Astrocyte (in vitro differentiated cells and primary cell): ENCODE results near the gene GCDH. TPM values are rescaled to one million over a fixed set of nuclear protein-coding genes. Genes with fewer than 3 reads are reported as not detected.

Experiments used
- DNase-seq: peaks from one replicate; pipeline ENCODE4 v3.0.0-alpha.2; 2010; ENCODE audit warnings: low read depth
- FAIRE-seq: peaks from 2 replicates; lab custom pipeline; 2011; peaks lifted over from hg19 to GRCh38; lab: Jason Lieb, UNC
- H2AFZ ChIP-seq: 2 replicates; pipeline ENCODE4 v1.6.0; 2012; ENCODE audit warnings: low read depth, low read length, inconsistent platforms
- H3K27ac ChIP-seq: 2 replicates; pipeline ENCODE4 v1.5.1; 2011; ENCODE audit warnings: low read depth, low read length, inconsistent platforms
- H3K27me3 ChIP-seq: 2 replicates; pipeline ENCODE4 v1.6.0; 2011; ENCODE audit warnings: low read length, inconsistent platforms; ENCODE audit not compliant: insufficient read depth
- H3K36me3 ChIP-seq: 2 replicates; pipeline ENCODE4 v1.5.1; 2011; ENCODE audit warnings: low read length, inconsistent platforms; ENCODE audit not compliant: insufficient read depth
- H3K4me1 ChIP-seq: 2 replicates; pipeline ENCODE4 v1.5.1; 2011; ENCODE audit warnings: low read length, inconsistent platforms; ENCODE audit not compliant: insufficient read depth
- H3K4me2 ChIP-seq: 2 replicates; pipeline ENCODE4 v1.6.0; 2012; ENCODE audit warnings: low read length, inconsistent platforms
- H3K4me3 ChIP-seq: 2 replicates; pipeline ENCODE4 v1.5.1; 2011; ENCODE audit warnings: low read depth, mild to moderate bottlenecking, low read length, inconsistent platforms; ENCODE audit not compliant: insufficient read depth
- H3K79me2 ChIP-seq: 2 replicates; pipeline ENCODE4 v1.6.0; 2012; ENCODE audit warnings: mild to moderate bottlenecking, low read length, inconsistent platforms; ENCODE audit not compliant: insufficient read depth
- H3K9ac ChIP-seq: 2 replicates; pipeline ENCODE4 v1.6.0; 2012; ENCODE audit warnings: mild to moderate bottlenecking, low read length, inconsistent platforms
- H3K9me3 ChIP-seq: 2 replicates; pipeline ENCODE4 v1.5.1; 2012; ENCODE audit warnings: low read depth, mild to moderate bottlenecking, low read length, inconsistent platforms; ENCODE audit not compliant: insufficient read depth
- H4K20me1 ChIP-seq: 2 replicates; pipeline ENCODE4 v1.6.0; 2012; ENCODE audit warnings: low read length, inconsistent platforms; ENCODE audit not compliant: insufficient read depth
- H3K27ac Mint-ChIP-seq: one replicate; pipeline ENCODE4 v1.8.0; 2021; ENCODE audit warnings: mild to moderate bottlenecking, mixed read lengths; ENCODE audit not compliant: unreplicated experiment
- H3K27me3 Mint-ChIP-seq: one replicate; pipeline ENCODE4 v1.8.0; 2021; ENCODE audit warnings: low read depth, mixed read lengths; ENCODE audit not compliant: unreplicated experiment
- H3K36me3 Mint-ChIP-seq: one replicate; pipeline ENCODE4 v1.8.0; 2021; ENCODE audit warnings: low read depth, mixed read lengths; ENCODE audit not compliant: unreplicated experiment
- H3K4me1 Mint-ChIP-seq: one replicate; pipeline ENCODE4 v1.8.0; 2021; ENCODE audit warnings: low read depth, mixed read lengths; ENCODE audit not compliant: unreplicated experiment
- H3K4me3 Mint-ChIP-seq: one replicate; pipeline ENCODE4 v1.8.0; 2021; ENCODE audit warnings: mild to moderate bottlenecking, moderate library complexity, mixed read lengths; ENCODE audit not compliant: unreplicated experiment
- H3K9me3 Mint-ChIP-seq: one replicate; pipeline ENCODE4 v1.8.0; 2021; ENCODE audit warnings: mild to moderate bottlenecking, mixed read lengths; ENCODE audit not compliant: unreplicated experiment
- EZH2 ChIP-seq: IDR thresholded peaks from 2 replicates; pipeline ENCODE4 v1.6.1; 2012; ENCODE audit warnings: mild to moderate bottlenecking, low read length, inconsistent platforms; ENCODE audit not compliant: insufficient read depth
- total RNA-seq: library from RNA; stranded (reverse); gene quantifications from 2 replicates; pipeline ENCODE4 v1.2.1, GENCODE V29; 2021
- TF ChIP-seq, protein P1 (sequence below): IDR thresholded peaks from 2 replicates; pipeline ENCODE4 v1.5.1; 2011; ENCODE audit warnings: low read depth, mild to moderate bottlenecking, inconsistent platforms, low read length, moderate library complexity; ENCODE audit not compliant: insufficient read depth

The GCDH gene
- total RNA-seq, 1 donor from 2014 or later, result 17.5 TPM

DNA sequence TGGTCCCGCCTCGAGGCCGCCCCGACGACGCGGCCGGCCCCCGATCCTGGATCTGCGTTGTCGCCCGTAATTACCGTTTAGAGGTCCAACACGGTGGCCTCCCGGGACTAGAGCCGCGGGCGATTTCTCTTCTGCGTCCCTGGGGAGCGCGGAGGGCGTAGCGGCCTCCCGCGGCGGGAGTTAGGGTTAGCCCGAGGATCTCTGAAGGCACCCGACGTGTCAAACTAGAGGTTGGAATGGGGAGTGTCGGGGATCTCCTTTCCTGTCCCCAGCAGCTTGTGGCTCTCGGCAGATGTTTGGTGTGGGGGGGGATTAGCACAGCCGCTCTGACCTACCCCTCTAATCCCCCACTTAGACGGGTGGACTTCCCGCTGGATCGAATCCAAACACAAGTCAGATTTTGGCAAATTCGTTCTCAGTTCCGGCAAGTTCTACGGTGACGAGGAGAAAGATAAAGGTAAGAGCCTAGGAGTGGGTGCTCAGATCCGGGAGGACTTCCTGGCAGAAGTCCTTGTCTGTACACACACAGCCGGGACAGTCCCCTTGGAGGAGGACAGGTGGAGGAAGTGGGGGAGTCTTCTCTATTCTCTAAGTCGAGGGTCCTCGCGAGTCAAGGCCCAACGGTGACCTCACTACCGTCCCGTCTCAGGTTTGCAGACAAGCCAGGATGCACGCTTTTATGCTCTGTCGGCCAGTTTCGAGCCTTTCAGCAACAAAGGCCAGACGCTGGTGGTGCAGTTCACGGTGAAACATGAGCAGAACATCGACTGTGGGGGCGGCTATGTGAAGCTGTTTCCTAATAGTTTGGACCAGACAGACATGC, 48.0 kb downstream of the GCDH start:
- Histone ChIP-seq H3K9ac (peak overlapping the region; percentile 97), H3K4me2 (peak overlapping the region; percentile 97), H3K4me3 (peak overlapping the region; percentile 91), H4K20me1 (peaks cover 54% of the 10 kb centered on the region), H3K27ac (peak overlapping the region; percentile 83), H2AFZ (no peak overlapping the region), H3K27me3 (no peaks in the 10 kb centered on the region), H3K9me3 (no peaks in the 10 kb centered on the region), H3K36me3 (peaks cover 32% of the 10 kb centered on the region), H3K79me2 (peaks cover 52% of the 10 kb centered on the region), H3K4me1 (peaks cover 31% of the 10 kb centered on the region)
- Mint-ChIP-seq H3K4me3 (peak overlapping the region; percentile 100), H3K36me3 (peaks cover 22% of the 10 kb centered on the region), H3K9me3 (no peaks in the 10 kb centered on the region), H3K27me3 (no peaks in the 10 kb centered on the region), H3K4me1 (peaks cover 29% of the 10 kb centered on the region), H3K27ac (peak overlapping the region; percentile 96)
- peak; percentile 30 for DNase-seq
- FAIRE-seq, result no peak
- TF ChIP-seq, protein P1, sequence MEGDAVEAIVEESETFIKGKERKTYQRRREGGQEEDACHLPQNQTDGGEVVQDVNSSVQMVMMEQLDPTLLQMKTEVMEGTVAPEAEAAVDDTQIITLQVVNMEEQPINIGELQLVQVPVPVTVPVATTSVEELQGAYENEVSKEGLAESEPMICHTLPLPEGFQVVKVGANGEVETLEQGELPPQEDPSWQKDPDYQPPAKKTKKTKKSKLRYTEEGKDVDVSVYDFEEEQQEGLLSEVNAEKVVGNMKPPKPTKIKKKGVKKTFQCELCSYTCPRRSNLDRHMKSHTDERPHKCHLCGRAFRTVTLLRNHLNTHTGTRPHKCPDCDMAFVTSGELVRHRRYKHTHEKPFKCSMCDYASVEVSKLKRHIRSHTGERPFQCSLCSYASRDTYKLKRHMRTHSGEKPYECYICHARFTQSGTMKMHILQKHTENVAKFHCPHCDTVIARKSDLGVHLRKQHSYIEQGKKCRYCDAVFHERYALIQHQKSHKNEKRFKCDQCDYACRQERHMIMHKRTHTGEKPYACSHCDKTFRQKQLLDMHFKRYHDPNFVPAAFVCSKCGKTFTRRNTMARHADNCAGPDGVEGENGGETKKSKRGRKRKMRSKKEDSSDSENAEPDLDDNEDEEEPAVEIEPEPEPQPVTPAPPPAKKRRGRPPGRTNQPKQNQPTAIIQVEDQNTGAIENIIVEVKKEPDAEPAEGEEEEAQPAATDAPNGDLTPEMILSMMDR, result no peak

DNA sequence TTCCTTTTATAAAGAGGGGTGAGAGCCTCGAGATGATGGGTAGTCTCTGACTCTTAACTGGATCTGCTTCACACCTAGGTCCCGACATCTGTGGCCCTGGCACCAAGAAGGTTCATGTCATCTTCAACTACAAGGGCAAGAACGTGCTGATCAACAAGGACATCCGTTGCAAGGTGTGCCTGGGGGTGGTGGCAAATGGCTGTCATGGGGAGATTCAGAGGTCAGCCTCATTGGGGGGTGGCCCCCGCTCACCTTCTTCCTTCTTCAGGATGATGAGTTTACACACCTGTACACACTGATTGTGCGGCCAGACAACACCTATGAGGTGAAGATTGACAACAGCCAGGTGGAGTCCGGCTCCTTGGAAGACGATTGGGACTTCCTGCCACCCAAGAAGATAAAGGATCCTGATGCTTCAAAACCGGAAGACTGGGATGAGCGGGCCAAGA, 49.0 kb downstream of the GCDH start:
- Histone ChIP-seq H3K9me3 (no peaks in the 10 kb centered on the region), H3K4me2 (peak overlapping the region; percentile 97), H2AFZ (no peak overlapping the region), H3K79me2 (peaks cover 57% of the 10 kb centered on the region), H3K4me3 (peak overlapping the region; percentile 91), H3K27ac (no peak overlapping the region), H4K20me1 (peaks cover 64% of the 10 kb centered on the region), H3K9ac (peak overlapping the region; percentile 97), H3K4me1 (peaks cover 31% of the 10 kb centered on the region), H3K27me3 (no peaks in the 10 kb centered on the region), H3K36me3 (peaks cover 40% of the 10 kb centered on the region)
- TF ChIP-seq, protein P1, result no peak
- no peak for TF ChIP-seq EZH2
- FAIRE-seq, result no peak
- Mint-ChIP-seq H3K27ac (peak overlapping the region; percentile 96), H3K9me3 (no peaks in the 10 kb centered on the region), H3K27me3 (no peaks in the 10 kb centered on the region), H3K36me3 (peaks cover 27% of the 10 kb centered on the region), H3K4me1 (peaks cover 35% of the 10 kb centered on the region), H3K4me3 (peak overlapping the region; percentile 100)
- no peak for DNase-seq

DNA sequence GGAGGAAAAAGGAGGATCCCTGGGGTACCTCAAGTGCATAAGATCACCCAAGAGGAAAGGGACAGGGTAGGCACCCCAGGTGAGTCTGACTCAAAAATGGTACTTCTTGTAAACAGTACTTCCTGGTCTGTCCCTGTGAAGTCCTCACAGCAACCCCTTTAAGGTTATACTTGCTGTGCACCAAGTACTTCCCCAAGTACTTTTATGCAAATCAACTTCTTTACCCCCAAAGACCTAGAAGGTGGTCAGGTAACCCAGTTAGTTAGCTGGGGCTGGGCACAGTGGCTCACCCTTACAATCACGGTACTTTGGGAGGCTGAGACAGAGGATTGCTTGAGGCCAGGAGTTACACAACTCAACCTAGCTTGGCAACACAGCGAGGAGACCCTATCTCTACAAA, 49.9 kb downstream of the GCDH start:
- H3K4me1 Mint-ChIP-seq, result peaks cover 35% of the 10 kb centered on the region
- no peak for FAIRE-seq
- peak overlapping the region; percentile 100 for H3K4me3 Mint-ChIP-seq
- Histone ChIP-seq H3K27me3 (no peaks in the 10 kb centered on the region), H3K4me1 (peaks cover 31% of the 10 kb centered on the region), H2AFZ (no peak overlapping the region), H3K79me2 (peaks cover 57% of the 10 kb centered on the region), H3K4me2 (peak overlapping the region; percentile 97), H3K4me3 (peak overlapping the region; percentile 91), H3K27ac (no peak overlapping the region), H3K9me3 (no peaks in the 10 kb centered on the region), H3K36me3 (peaks cover 40% of the 10 kb centered on the region), H3K9ac (peak overlapping the region; percentile 97), H4K20me1 (peaks cover 68% of the 10 kb centered on the region)
- H3K27ac Mint-ChIP-seq, result peak overlapping the region; percentile 96
- H3K9me3 Mint-ChIP-seq, result no peaks in the 10 kb centered on the region
- DNase-seq, result no peak
- H3K36me3 Mint-ChIP-seq, result peaks cover 27% of the 10 kb centered on the region
- TF ChIP-seq, protein P1, result no peak
- no peak for TF ChIP-seq EZH2
- no peaks in the 10 kb centered on the region for H3K27me3 Mint-ChIP-seq
